DMS53 (cell line): ENCODE data around the gene HNRNPK.
"Not testable (repeated sequence)": the region's sequence is repeated elsewhere in the genome, so short reads cannot be mapped to it uniquely, and the experiment has no call there.

Experiments used
- DNase-seq: peaks from one replicate; lab custom pipeline; 2025; lab: John Stamatoyannopoulos, UW

Gene HNRNPK

GRCh38 chr9:83976372-83976771 is 3.6 kb downstream of the HNRNPK start:
- DNase-seq: no peak

GRCh38 chr9:83975300-83975699 is 4.7 kb downstream of the HNRNPK start:
- no peak for DNase-seq

- no peak for DNase-seq
These were observed 7.7 kb downstream of the HNRNPK start for GRCh38 chr9:83972286-83972685.

GRCh38 chr9:83971485-83971884 is 8.5 kb downstream of the HNRNPK start:
- DNase-seq: no peak

- no peak for DNase-seq
These were observed 10.4 kb downstream of the HNRNPK start for GRCh38 chr9:83969602-83970001.

GRCh38 chr9:83967073-83967472 is 12.9 kb downstream of the HNRNPK start:
- peak; percentile 11 for DNase-seq

- peak; percentile 49 for DNase-seq
These were observed 13.8 kb downstream of the HNRNPK start for GRCh38 chr9:83966209-83966582.

GRCh38 chr9:83965350-83966208 is 14.4 kb downstream of the HNRNPK start:
- DNase-seq: peak; percentile 56

- peak; percentile 55 for DNase-seq
These were observed 15.1 kb downstream of the HNRNPK start for GRCh38 chr9:83964973-83965349.

- DNase-seq: no peak
These were observed 17.9 kb downstream of the HNRNPK start for GRCh38 chr9:83962165-83962564.

- no peak for DNase-seq
These were observed 19.0 kb downstream of the HNRNPK start for GRCh38 chr9:83960991-83961390.

GRCh38 chr9:83959061-83959460 is 21.0 kb downstream of the HNRNPK start:
- peak; percentile 77 for DNase-seq

- DNase-seq: peak; percentile 50
These were observed 22.8 kb downstream of the HNRNPK start for GRCh38 chr9:83957248-83957513.

- peak; percentile 82 for DNase-seq
These were observed 23.4 kb downstream of the HNRNPK start for GRCh38 chr9:83956436-83957247.

GRCh38 chr9:83956086-83956435 is 24.0 kb downstream of the HNRNPK start:
- peak; percentile 66 for DNase-seq

GRCh38 chr9:83948096-83948495 is 31.9 kb downstream of the HNRNPK start:
- DNase-seq: not testable (repeated sequence)

- no peak for DNase-seq
These were observed 39.3 kb downstream of the HNRNPK start for GRCh38 chr9:83940590-83941303.

- DNase-seq: peak; percentile 79
These were observed 42.1 kb downstream of the HNRNPK start for GRCh38 chr9:83937861-83938455.

GRCh38 chr9:83936523-83936922 is 43.5 kb downstream of the HNRNPK start:
- no peak for DNase-seq

- DNase-seq: no peak
These were observed 44.6 kb downstream of the HNRNPK start for GRCh38 chr9:83935276-83935935.

GRCh38 chr9:83934569-83935275 is 45.3 kb downstream of the HNRNPK start:
- no peak for DNase-seq
